SIG-M5 (cell line): ENCODE data around the gene EXOSC5.

Experiments
- DNase-seq: peaks from one replicate; lab custom pipeline; 2025; lab: John Stamatoyannopoulos, UW

EXOSC5 gene

GRCh38 chr19:41341669-41342490 is 55.3 kb downstream of the EXOSC5 start:
- no peak for DNase-seq

GRCh38 chr19:41339936-41340335 is 57.2 kb downstream of the EXOSC5 start:
- no peak for DNase-seq
